Stomach (tissue), 9 donors: ENCODE measurements around the gene ERO1B. TPM values are rescaled to one million over a fixed set of nuclear protein-coding genes. Genes with fewer than 3 reads are reported as not detected.

Experiments used
- DNase-seq, 2 donors: peaks; one replicate each; pipeline versions ENCODE4 v3.0.0 to v3.0.0-alpha.2; 2013 to 2019
- H3K27ac ChIP-seq, 5 donors: fragments of 200-600 bp in 4 of 5; sonication (generic) in 4 of 5; one replicate each; pipeline ENCODE4 v1.5.1; 2013 to 2019; ENCODE audit warnings: mild to moderate bottlenecking in 1 of 5, moderate library complexity in 1 of 5
- H3K27me3 ChIP-seq, 3 donors: fragments of 200-600 bp; sonication (generic); one replicate each; pipeline ENCODE4 v1.5.1; 2017 to 2019; ENCODE audit warnings: mixed run types in 1 of 3
- H3K36me3 ChIP-seq, 4 donors: fragments of 200-600 bp; sonication (generic); 1 replicate in 3 of 4; 2 replicates in 1 of 4; pipeline ENCODE4 v1.5.1; 2016 to 2019
- H3K4me1 ChIP-seq, 4 donors: fragments of 200-600 bp; sonication (generic); one replicate each; pipeline ENCODE4 v1.5.1; 2016 to 2019
- H3K4me3 ChIP-seq, 4 donors: fragments of 200-600 bp; sonication (generic) in 3 of 4; one replicate each; pipeline ENCODE4 v1.5.1; 2016 to 2019; ENCODE audit warnings: mild to moderate bottlenecking in 1 of 4
- H3K9me3 ChIP-seq, 4 donors: fragments of 200-600 bp; sonication (generic); one replicate each; pipeline ENCODE4 v1.5.1; 2016 to 2019
- CTCF ChIP-seq, 7 experiments: fragments of 450-650 bp in 4 of 7; fragments of 200-600 bp in 3 of 7; sonication (generic) in 3 of 7; IDR thresholded peaks; one replicate each; pipeline ENCODE4 v1.5.1; 2016 to 2019; ENCODE audit warnings: antibody characterized with exemption in 7 of 7, control low read depth in 2 of 7, mild to moderate bottlenecking in 1 of 7
- EP300 ChIP-seq: sonication (generic); formaldehyde crosslinking; IDR thresholded peaks from one replicate; pipeline ENCODE4 v1.6.1; 2017; ENCODE audit warnings: antibody characterized with exemption
- POLR2A ChIP-seq, 4 donors: fragments of 450-650 bp; IDR thresholded peaks; one replicate each; pipeline ENCODE4 v1.6.1; 2016; ENCODE audit warnings: antibody characterized with exemption in 4 of 4, control low read depth in 2 of 4, mild to moderate bottlenecking in 1 of 4, moderate library complexity in 1 of 4
- POLR2AphosphoS5 ChIP-seq, 3 donors: sonication (generic); formaldehyde crosslinking; IDR thresholded peaks; one replicate each; pipeline ENCODE4 v1.6.1; 2016; ENCODE audit warnings: antibody characterized with exemption in 3 of 3
- WGBS, 5 donors: extraction: QIAGEN DNeasy Blood & Tissue Kit in 3 of 5; methylation state at CpG; one replicate each; pipeline versions ENCODE4 v1.1.5 to v1.1.7; 2013 to 2018; 5-methylcytosine and 5-hydroxymethylcytosine counted together
- intact Hi-C: fragments of 100-400 bp; cut with DNase I; formaldehyde crosslinking; loops from one replicate; pipeline ENCODE4 v1.15.1; 2023; ENCODE audit warnings: low total_unique reads
- polyA plus RNA-seq, 3 donors: library from polyadenylated mRNA; stranded (reverse); fragments of 200-250 nt; gene quantifications; one replicate each; pipeline ENCODE4 v1.2.3, GENCODE V29; 2013
- total RNA-seq, 5 donors: library from RNA; depleted of rRNA; stranded (reverse); fragments of >200 nt; gene quantifications; one replicate each; pipeline versions ENCODE4 v1.1.0 to v1.2.3, GENCODE V29; 2014 to 2016
- donor health status: healthy with polysubstance abuse.
- donor health status: Bipolar disorder and iron deficiency.
- donor health status: healthy.

ERO1B gene
- total and polyA plus RNA-seq, 8 donors = 3.2 to 103 (median 27.9) TPM

GRCh38 chr1:236213534-236213933, 68.2 kb downstream of the ERO1B start:
- Histone ChIP-seq H3K4me3 (no peak overlapping the region), H3K4me1 (no peaks in the 10 kb centered on the region), H3K27ac (no peak overlapping the region), H3K27me3 (no peaks in the 10 kb centered on the region), H3K36me3 (peaks cover 0 to 44% (median 29%) of the 10 kb centered on the region in 4 donors), H3K9me3 (no peaks in the 10 kb centered on the region)
- intact Hi-C loops = no loop called here
- WGBS, 5 donors = 78 to 91% (median 85%) methylated on average over 3 of the region's 3 CpGs
- no peak for TF ChIP-seq POLR2A (IDR thresholded peaks at IDR 0.05)
- TF ChIP-seq CTCF (IDR thresholded peaks at IDR 0.05) = no peak
- no peak for TF ChIP-seq EP300
- no peak for TF ChIP-seq POLR2AphosphoS5 (IDR thresholded peaks at IDR 0.05)
- DNase-seq = no peak

GRCh38 chr1:236211815-236212214, 69.9 kb downstream of the ERO1B start:
- intact Hi-C loops = no loop called here
- H3K36me3 ChIP-seq = peaks cover 0 to 55% (median 31%) of the 10 kb centered on the region in 4 donors
- no peak overlapping the region for H3K4me3 ChIP-seq
- no peak for DNase-seq
- TF ChIP-seq POLR2A (IDR thresholded peaks at IDR 0.05) = no peak
- H3K27me3 ChIP-seq = no peaks in the 10 kb centered on the region
- no peaks in the 10 kb centered on the region for H3K4me1 ChIP-seq
- H3K9me3 ChIP-seq = no peaks in the 10 kb centered on the region
- no peak overlapping the region for H3K27ac ChIP-seq
- WGBS, 5 donors = 94 to 99% (median 97%) methylated on average over 5 of the region's 5 CpGs

- TF ChIP-seq POLR2AphosphoS5 (IDR thresholded peaks at IDR 0.05) (no peak), EP300 (no peak), POLR2A (IDR thresholded peaks at IDR 0.05) (no peak), CTCF (IDR thresholded peaks at IDR 0.05) (no peak)
- Histone ChIP-seq H3K36me3 (peaks cover 0 to 48% (median 36%) of the 10 kb centered on the region in 4 donors), H3K4me1 (no peaks in the 10 kb centered on the region), H3K4me3 (no peak overlapping the region), H3K27ac (no peak overlapping the region), H3K9me3 (no peaks in the 10 kb centered on the region), H3K27me3 (no peaks in the 10 kb centered on the region)
- DNase-seq = no peak
- intact Hi-C loops = no loop called here
Observed at GRCh38 chr1:236209713-236210112, 72.0 kb downstream of the ERO1B start.

- Histone ChIP-seq H3K27ac (no peak overlapping the region), H3K4me1 (no peaks in the 10 kb centered on the region), H3K4me3 (no peak overlapping the region), H3K9me3 (peaks cover 0 to 4% (median 0%) of the 10 kb centered on the region in 4 donors), H3K27me3 (no peaks in the 10 kb centered on the region), H3K36me3 (peaks cover 0 to 43% (median 33%) of the 10 kb centered on the region in 4 donors)
- intact Hi-C loops = no loop called here
- no peak for DNase-seq
- WGBS, 5 donors = 63 to 74% (median 65%) methylated on average over 2 of the region's 2 CpGs
- TF ChIP-seq EP300 (no peak), CTCF (IDR thresholded peaks at IDR 0.05) (no peak), POLR2A (IDR thresholded peaks at IDR 0.05) (no peak), POLR2AphosphoS5 (IDR thresholded peaks at IDR 0.05) (no peak)
Observed at GRCh38 chr1:236209185-236209584, 72.6 kb downstream of the ERO1B start.

GRCh38 chr1:236207569-236207968, 74.2 kb downstream of the ERO1B start:
- Histone ChIP-seq H3K9me3 (peaks cover 0 to 15% (median 8%) of the 10 kb centered on the region in 4 donors), H3K27me3 (no peaks in the 10 kb centered on the region), H3K36me3 (peaks cover 0 to 40% (median 31%) of the 10 kb centered on the region in 4 donors), H3K27ac (no peak overlapping the region), H3K4me1 (no peaks in the 10 kb centered on the region), H3K4me3 (no peak overlapping the region)
- TF ChIP-seq POLR2A (IDR thresholded peaks at IDR 0.05) = no peak
- no peak for TF ChIP-seq POLR2AphosphoS5 (IDR thresholded peaks at IDR 0.05)
- no peak for TF ChIP-seq CTCF (IDR thresholded peaks at IDR 0.05)
- TF ChIP-seq EP300 = no peak
- intact Hi-C loops = no loop called here
- no peak for DNase-seq
- WGBS, 5 donors = 92 to 98% (median 96%) methylated on average over 4 of the region's 4 CpGs
